ENCODE results near the gene AGBL5. TPM values are rescaled to one million over a fixed set of nuclear protein-coding genes. Genes with fewer than 3 reads are reported as not detected.

Gene AGBL5
- total RNA-seq, 1 experiment from 2014 or later: 55.4 TPM

GRCh38 chr2:27069961-27070618 is 18.6 kb downstream of the AGBL5 start:
- Histone ChIP-seq H4K5ac (ENCODE audit: insufficient read length, low read depth, low read length) (no peak overlapping the region), H3K79me1 (ENCODE audit: insufficient read depth, low read depth, low read length, poor library complexity, severe bottlenecking) (peaks cover 2% of the 10 kb centered on the region), H3K56ac (ENCODE audit: insufficient read length, low read depth, low read length) (no peak overlapping the region), H2BK20ac (ENCODE audit: low read depth, low read length, poor library complexity, severe bottlenecking) (no peak overlapping the region), H3K4me1 (ENCODE audit: insufficient read depth, low read length) (no peaks in the 10 kb centered on the region), H4K8ac (replicated peaks; ENCODE audit: insufficient read length, low read depth, low read length) (no peak overlapping the region), H3K79me2 (ENCODE audit: insufficient read depth, low read length) (peaks cover 5% of the 10 kb centered on the region; the same call in 1 of the 2 replicates), H3K9me3 (ENCODE audit: control insufficient read depth, low read depth, low read length) (no peaks in the 10 kb centered on the region), H4K20me1 (ENCODE audit: control insufficient read depth, insufficient read depth, insufficient read length) (no peaks in the 10 kb centered on the region), H3K23ac (ENCODE audit: insufficient read length, low read depth, low read length) (no peak overlapping the region), H2AK5ac (ENCODE audit: insufficient read length, low read length) (no peak overlapping the region), H2BK12ac (ENCODE audit: insufficient read length, low read depth, low read length) (no peak overlapping the region), H3K27me3 (ENCODE audit: insufficient read depth, low read length) (no peaks in the 10 kb centered on the region), H2BK15ac (ENCODE audit: low read depth, low read length) (no peak overlapping the region), H4K91ac (ENCODE audit: insufficient read length, low read depth, low read length) (no peak overlapping the region), H3T11ph (ENCODE audit: low read length) (no peak overlapping the region), H2AFZ (ENCODE audit: low read length) (no peak overlapping the region), H3K4ac (ENCODE audit: low read depth, low read length) (no peak overlapping the region), H3K18ac (ENCODE audit: insufficient read length, low read depth, low read length) (no peak overlapping the region), H3K27ac (ENCODE audit: insufficient read length, low read depth, low read length) (no peak overlapping the region), H2BK5ac (ENCODE audit: insufficient read length, low read length) (no peak overlapping the region), H3K9ac (ENCODE audit: extremely low read depth, insufficient read length, low read length) (peak overlapping the region; percentile 85), H2BK120ac (ENCODE audit: low read depth, low read length, poor library complexity, severe bottlenecking) (no peak overlapping the region), H3K23me2 (ENCODE audit: insufficient read length, low read depth, low read length, poor library complexity, severe bottlenecking) (peaks cover 12% of the 10 kb centered on the region), H3K14ac (ENCODE audit: insufficient read depth, low read length) (no peak overlapping the region), H3K4me2 (ENCODE audit: insufficient read depth, insufficient read length, low read length) (peak overlapping the region; percentile 97)
- H3K27ac Mint-ChIP-seq: no peak overlapping the region
- peaks cover 7% of the 10 kb centered on the region; the same call in 1 of the 2 replicates for H3K27me3 Mint-ChIP-seq (ENCODE audit: low read depth)
- no peak for DNase-seq
- no peaks in the 10 kb centered on the region; a peak in 1 of 5 replicates for H3K9me3 Mint-ChIP-seq
- H3K4me1 Mint-ChIP-seq: peaks cover 14 to 17% of the 10 kb centered on the region in 2 experiments
- H3K4me3 Mint-ChIP-seq: peak overlapping the region; percentile 94 to 97
- no peak for TF ChIP-seq CTCF (conservative IDR thresholded peaks at IDR 0.05)
- no CpG with 5 or more reads among the region's 8 CpGs for WGBS (ENCODE audit: extremely low coverage, insufficient read length, low lambda C conversion rate)
- peaks cover 18 to 50% (median 49%) of the 10 kb centered on the region in 3 experiments; a peak in 6 of 7 replicates for H3K36me3 Mint-ChIP-seq (ENCODE audit: insufficient read depth in 1 of 3, low read depth in 3 of 3)
